Fibroblast of skin of right quadriceps (primary cell): ENCODE results near the gene KRT78.
"Not testable (repeated sequence)": the region's sequence is repeated elsewhere in the genome, so short reads cannot be mapped to it uniquely, and the experiment has no call there.

Experiments used
- DNase-seq: peaks from one replicate; pipeline ENCODE4 v3.0.0-alpha.2; 2013

The KRT78 gene

GRCh38 chr12:52848661-52849255 is at the start of gene KRT78:
Gene KRT78, minus strand, starts transcription at chr12:52848994. Its CDS starts 64 bp downstream, at chr12:52848930.
- DNase-seq, result no peak

- no peak for DNase-seq
Measured at GRCh38 chr12:52896190-52897100, 47.7 kb upstream of the KRT78 start.

GRCh38 chr12:52895726-52896189 is 47.0 kb upstream of the KRT78 start:
- no peak for DNase-seq

- DNase-seq, result no peak
Measured at GRCh38 chr12:52892974-52893373, 44.2 kb upstream of the KRT78 start.

GRCh38 chr12:52892207-52892852 is 43.5 kb upstream of the KRT78 start:
- DNase-seq, result no peak

- no peak for DNase-seq
Measured at GRCh38 chr12:52891044-52891443, 42.2 kb upstream of the KRT78 start.

- no peak for DNase-seq
Measured at GRCh38 chr12:52890417-52890816, 41.6 kb upstream of the KRT78 start.

GRCh38 chr12:52884526-52885293 is 35.9 kb upstream of the KRT78 start:
- peak; percentile 55 for DNase-seq

- DNase-seq, result not testable (repeated sequence)
Measured at GRCh38 chr12:52880499-52880898, 31.7 kb upstream of the KRT78 start.

GRCh38 chr12:52879394-52880351 is 30.9 kb upstream of the KRT78 start:
- peak; percentile 85 for DNase-seq

GRCh38 chr12:52878507-52879393 is 30.0 kb upstream of the KRT78 start:
- DNase-seq, result no peak

GRCh38 chr12:52877242-52877641 is 28.4 kb upstream of the KRT78 start:
- DNase-seq, result no peak

GRCh38 chr12:52876372-52876771 is 27.6 kb upstream of the KRT78 start:
- no peak for DNase-seq

GRCh38 chr12:52874573-52875435 is 26.0 kb upstream of the KRT78 start:
- no peak for DNase-seq

GRCh38 chr12:52873832-52874572 is 25.2 kb upstream of the KRT78 start:
- DNase-seq, result peak; percentile 95

GRCh38 chr12:52873513-52873831 is 24.7 kb upstream of the KRT78 start:
- DNase-seq, result no peak

GRCh38 chr12:52872644-52873389 is 24.0 kb upstream of the KRT78 start:
- no peak for DNase-seq
